RWPE2 (cell line): ENCODE data around the gene MYLK2.
A peak's percentile ranks its signal among the peaks of the same experiment; 100 is the strongest.

ENCODE experiments used
- ATAC-seq: fragments of 200-7000 bp; cut with Tn5 transposase; 3 replicates; pipeline ENCODE4 v1.9.1; 2021; ENCODE audit warnings: low read depth
- DNase-seq: peaks from one replicate; pipeline ENCODE4 v3.0.0-alpha.2; 2020; ENCODE audit warnings: low spot score
- H3K27ac ChIP-seq: fragments of 450-650 bp; 2 replicates; pipeline ENCODE4 v1.5.1; 2017; ENCODE audit warnings: mild to moderate bottlenecking; ENCODE audit not compliant: poor library complexity, severe bottlenecking
- H3K27me3 ChIP-seq: fragments of 250-450 bp; sonication (Bioruptor Pico); 2 replicates; pipeline ENCODE4 v1.5.1; 2021; ENCODE audit warnings: mild to moderate bottlenecking, moderate library complexity; ENCODE audit not compliant: insufficient read depth, poor library complexity, severe bottlenecking
- H3K36me3 ChIP-seq: fragments of 250-450 bp; sonication (Bioruptor Pico); 2 replicates; pipeline ENCODE4 v1.5.1; 2020; ENCODE audit warnings: low read depth, mild to moderate bottlenecking, moderate library complexity
- H3K4me1 ChIP-seq: fragments of 250-450 bp; sonication (Bioruptor Pico); 2 replicates; pipeline ENCODE4 v1.5.1; 2021; ENCODE audit warnings: mild to moderate bottlenecking, moderate library complexity; ENCODE audit not compliant: insufficient read depth, poor library complexity, severe bottlenecking
- H3K4me3 ChIP-seq: fragments of 250-450 bp; sonication (Bioruptor Pico); 2 replicates; pipeline ENCODE4 v1.5.1; 2021; ENCODE audit warnings: mild to moderate bottlenecking, moderate library complexity; ENCODE audit not compliant: severe bottlenecking
- H3K9me3 ChIP-seq: fragments of 250-450 bp; sonication (Bioruptor Pico); 2 replicates; pipeline ENCODE4 v1.5.1; 2021; ENCODE audit warnings: mild to moderate bottlenecking, moderate library complexity; ENCODE audit not compliant: severe bottlenecking
- TF ChIP-seq, protein P1 (sequence below): fragments of 450-650 bp; IDR thresholded peaks from one replicate; pipeline ENCODE4 v1.5.1; 2017; ENCODE audit warnings: mild to moderate bottlenecking, moderate library complexity; ENCODE audit not compliant: poor library complexity, severe bottlenecking

Gene MYLK2

DNA sequence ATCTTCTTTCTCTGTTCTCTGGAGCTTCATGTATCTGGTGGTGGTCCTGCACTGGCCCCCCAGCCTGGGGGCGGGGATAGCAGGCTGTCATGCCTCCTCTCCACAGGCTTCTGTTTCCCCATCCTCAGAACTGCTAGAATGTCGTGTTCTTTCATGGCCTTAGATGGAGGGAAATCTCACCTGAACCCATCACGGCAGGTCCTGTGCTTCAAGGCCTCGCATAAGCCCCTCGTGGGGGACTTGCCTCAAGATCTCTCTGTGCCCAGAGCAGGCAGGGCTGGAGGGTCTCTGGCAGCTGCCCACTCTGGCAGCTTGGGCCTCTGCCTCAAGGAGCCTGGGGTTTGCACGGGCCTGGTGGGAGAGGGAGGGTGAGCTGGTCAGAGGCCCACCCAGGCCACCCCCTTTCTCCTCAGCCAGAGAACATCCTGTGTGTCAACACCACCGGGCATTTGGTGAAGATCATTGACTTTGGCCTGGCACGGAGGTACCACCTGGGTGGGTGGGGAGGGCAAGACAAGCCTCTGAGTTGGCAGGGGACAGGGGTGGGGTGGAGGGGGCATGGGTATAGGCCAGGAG, 11.3 kb downstream of the MYLK2 start:
- no peaks in the 10 kb centered on the region for H3K4me1 ChIP-seq
- H3K27ac ChIP-seq, result no peak overlapping the region
- H3K9me3 ChIP-seq, result no peaks in the 10 kb centered on the region
- DNase-seq (peak; percentile 74), ATAC-seq (no peak)
- TF ChIP-seq, protein P1, sequence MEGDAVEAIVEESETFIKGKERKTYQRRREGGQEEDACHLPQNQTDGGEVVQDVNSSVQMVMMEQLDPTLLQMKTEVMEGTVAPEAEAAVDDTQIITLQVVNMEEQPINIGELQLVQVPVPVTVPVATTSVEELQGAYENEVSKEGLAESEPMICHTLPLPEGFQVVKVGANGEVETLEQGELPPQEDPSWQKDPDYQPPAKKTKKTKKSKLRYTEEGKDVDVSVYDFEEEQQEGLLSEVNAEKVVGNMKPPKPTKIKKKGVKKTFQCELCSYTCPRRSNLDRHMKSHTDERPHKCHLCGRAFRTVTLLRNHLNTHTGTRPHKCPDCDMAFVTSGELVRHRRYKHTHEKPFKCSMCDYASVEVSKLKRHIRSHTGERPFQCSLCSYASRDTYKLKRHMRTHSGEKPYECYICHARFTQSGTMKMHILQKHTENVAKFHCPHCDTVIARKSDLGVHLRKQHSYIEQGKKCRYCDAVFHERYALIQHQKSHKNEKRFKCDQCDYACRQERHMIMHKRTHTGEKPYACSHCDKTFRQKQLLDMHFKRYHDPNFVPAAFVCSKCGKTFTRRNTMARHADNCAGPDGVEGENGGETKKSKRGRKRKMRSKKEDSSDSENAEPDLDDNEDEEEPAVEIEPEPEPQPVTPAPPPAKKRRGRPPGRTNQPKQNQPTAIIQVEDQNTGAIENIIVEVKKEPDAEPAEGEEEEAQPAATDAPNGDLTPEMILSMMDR, result no peak
- H3K36me3 ChIP-seq, result no peaks in the 10 kb centered on the region
- no peak overlapping the region for H3K4me3 ChIP-seq
- H3K27me3 ChIP-seq, result no peaks in the 10 kb centered on the region

DNA sequence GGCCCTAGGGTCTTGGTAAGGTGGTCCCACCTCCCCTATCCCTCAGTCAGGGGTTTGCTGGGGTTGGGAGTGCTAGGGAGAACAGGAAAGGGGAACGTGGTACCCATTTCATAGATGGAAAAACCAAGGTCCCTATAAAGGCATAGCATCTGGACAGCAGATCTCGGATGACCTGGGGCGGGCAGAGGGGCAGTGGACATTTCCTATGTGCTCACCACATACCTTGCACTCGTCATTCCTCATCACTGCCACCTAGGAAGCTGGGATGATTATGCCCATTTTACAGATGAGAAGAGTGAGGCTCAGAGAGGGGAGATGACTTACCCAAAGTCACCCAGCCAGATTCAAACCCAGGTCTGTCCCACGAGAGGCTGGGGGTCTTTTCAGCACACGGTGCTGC, 12.1 kb downstream of the MYLK2 start:
- DNase-seq (no peak), ATAC-seq (no peak)
- H3K9me3 ChIP-seq, result no peaks in the 10 kb centered on the region
- H3K4me3 ChIP-seq, result no peak overlapping the region
- no peaks in the 10 kb centered on the region for H3K27me3 ChIP-seq
- H3K27ac ChIP-seq, result no peak overlapping the region
- peaks cover 5% of the 10 kb centered on the region for H3K4me1 ChIP-seq
- TF ChIP-seq, protein P1, result no peak
- no peaks in the 10 kb centered on the region for H3K36me3 ChIP-seq

DNA sequence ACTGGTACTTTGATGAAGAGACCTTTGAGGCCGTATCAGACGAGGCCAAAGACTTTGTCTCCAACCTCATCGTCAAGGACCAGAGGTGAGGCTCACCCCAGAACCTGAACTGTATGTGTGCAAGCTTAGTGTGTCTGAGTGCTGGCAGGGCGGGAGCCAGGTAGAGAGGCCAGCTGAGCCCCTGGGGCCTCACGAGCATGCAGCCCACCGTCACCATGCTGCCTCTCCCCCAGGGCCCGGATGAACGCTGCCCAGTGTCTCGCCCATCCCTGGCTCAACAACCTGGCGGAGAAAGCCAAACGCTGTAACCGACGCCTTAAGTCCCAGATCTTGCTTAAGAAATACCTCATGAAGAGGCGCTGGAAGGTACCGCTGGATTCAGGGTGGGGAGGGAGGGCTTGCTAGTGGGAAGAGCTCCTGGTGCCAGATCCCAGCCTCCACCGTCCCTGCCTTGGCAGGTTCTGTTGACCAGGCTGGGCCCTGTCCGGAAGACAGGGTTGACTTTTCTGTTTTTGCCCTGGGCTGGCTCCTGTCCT, 12.7 kb downstream of the MYLK2 start:
- Histone ChIP-seq H3K9me3 (no peaks in the 10 kb centered on the region), H3K4me1 (peaks cover 11% of the 10 kb centered on the region), H3K27ac (no peak overlapping the region), H3K36me3 (no peaks in the 10 kb centered on the region), H3K4me3 (no peak overlapping the region), H3K27me3 (no peaks in the 10 kb centered on the region)
- DNase-seq (peak; percentile 77), ATAC-seq (no peak)
- TF ChIP-seq, protein P1, result no peak

DNA sequence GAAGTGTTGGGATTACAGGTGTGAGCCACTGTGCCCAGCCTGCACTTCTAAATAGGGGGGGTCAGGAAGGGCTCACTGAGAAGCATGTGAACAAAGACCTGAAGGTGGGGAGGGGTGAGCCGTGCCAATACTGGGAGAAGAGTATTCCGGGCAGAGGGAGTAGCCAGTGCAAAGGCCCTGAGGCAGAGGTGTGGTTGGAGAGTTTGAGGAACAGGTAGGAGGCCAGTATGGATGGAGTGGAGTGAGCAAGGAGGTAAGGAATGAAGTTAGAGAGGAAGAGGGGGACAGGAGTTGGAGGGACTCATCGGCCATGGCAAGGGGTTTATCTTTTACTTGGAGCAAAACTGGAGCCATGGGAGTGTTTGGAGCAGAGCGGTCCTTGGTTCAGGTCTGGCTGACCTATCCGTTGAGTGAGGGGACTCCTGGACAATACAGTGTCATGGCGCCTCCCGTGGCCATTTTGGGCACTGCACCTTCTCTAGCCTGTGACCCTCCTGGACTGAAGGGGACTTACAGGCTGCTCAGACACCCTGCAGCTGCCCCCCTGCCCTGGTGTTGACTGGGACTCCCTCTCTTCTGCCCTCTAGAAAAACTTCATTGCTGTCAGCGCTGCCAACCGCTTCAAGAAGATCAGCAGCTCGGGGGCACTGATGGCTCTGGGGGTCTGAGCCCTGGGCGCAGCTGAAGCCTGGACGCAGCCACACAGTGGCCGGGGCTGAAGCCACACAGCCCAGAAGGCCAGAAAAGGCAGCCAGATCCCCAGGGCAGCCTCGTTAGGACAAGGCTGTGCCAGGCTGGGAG, 14.2 kb downstream of the MYLK2 start:
- no peaks in the 10 kb centered on the region for H3K9me3 ChIP-seq
- H3K36me3 ChIP-seq, result no peaks in the 10 kb centered on the region
- no peak overlapping the region for H3K4me3 ChIP-seq
- H3K27me3 ChIP-seq, result no peaks in the 10 kb centered on the region
- peak; percentile 79 for DNase-seq
- no peak for ATAC-seq
- H3K27ac ChIP-seq, result no peak overlapping the region
- peaks cover 26% of the 10 kb centered on the region for H3K4me1 ChIP-seq
- TF ChIP-seq, protein P1, result peak; percentile 93
